Effector memory CD8-positive, alpha-beta T cell (primary cell): ENCODE data around the gene GID8.

Experiments used
- ATAC-seq: fragments of 150-1000 bp; cut with Tn5 transposase; replicated peaks from 2 replicates; pipeline ENCODE4 v1.10.0; 2021; ENCODE audit warnings: mild to moderate bottlenecking, moderate library complexity
- DNase-seq, 3 experiments: peaks; one replicate each; pipeline ENCODE4 v3.0.0; 2021
- H3K27ac Mint-ChIP-seq, 2 donors: one replicate each; pipeline ENCODE4 v1.8.0; 2022; ENCODE audit warnings: mild to moderate bottlenecking in 2 of 2, mixed read lengths in 2 of 2, moderate library complexity in 2 of 2
- H3K27me3 Mint-ChIP-seq, 2 donors: one replicate each; pipeline ENCODE4 v1.8.0; 2022; ENCODE audit warnings: mixed read lengths in 2 of 2
- H3K36me3 Mint-ChIP-seq: one replicate; pipeline ENCODE4 v1.8.0; 2022; ENCODE audit warnings: mild to moderate bottlenecking, moderate library complexity, mixed read lengths; ENCODE audit not compliant: insufficient read depth
- H3K4me1 Mint-ChIP-seq, 2 donors: one replicate each; pipeline ENCODE4 v1.8.0; 2022; ENCODE audit warnings: low read depth in 2 of 2, mixed read lengths in 2 of 2
- H3K4me3 Mint-ChIP-seq, 2 donors: one replicate each; pipeline ENCODE4 v1.8.0; 2022; ENCODE audit warnings: mild to moderate bottlenecking in 2 of 2, mixed read lengths in 2 of 2, moderate library complexity in 2 of 2
- H3K9me3 Mint-ChIP-seq, 2 donors: one replicate each; pipeline ENCODE4 v1.8.0; 2022; ENCODE audit warnings: mixed read lengths in 2 of 2

GID8 gene

GRCh38 chr20:62962891-62963613 is 25.1 kb downstream of the GID8 start:
- H3K27me3 Mint-ChIP-seq, result no peaks in the 10 kb centered on the region
- peaks cover 3% of the 10 kb centered on the region for H3K36me3 Mint-ChIP-seq
- no peak overlapping the region for H3K27ac Mint-ChIP-seq
- DNase-seq, result no peak
- peaks cover 0 to 2% of the 10 kb centered on the region in 2 donors for H3K4me1 Mint-ChIP-seq
- ATAC-seq, result no peak
- H3K4me3 Mint-ChIP-seq, result no peak overlapping the region
- H3K9me3 Mint-ChIP-seq, result no peaks in the 10 kb centered on the region

- DNase-seq (no peak), ATAC-seq (no peak)
- Mint-ChIP-seq H3K36me3 (peaks cover 3% of the 10 kb centered on the region), H3K4me3 (no peak overlapping the region), H3K4me1 (peaks cover 0 to 2% of the 10 kb centered on the region in 2 donors), H3K27ac (no peak overlapping the region), H3K9me3 (no peaks in the 10 kb centered on the region), H3K27me3 (no peaks in the 10 kb centered on the region)
Observed at GRCh38 chr20:62963614-62964397, 25.9 kb downstream of the GID8 start.

GRCh38 chr20:62964700-62965099 is 26.8 kb downstream of the GID8 start:
- Mint-ChIP-seq H3K9me3 (no peaks in the 10 kb centered on the region), H3K36me3 (peaks cover 3% of the 10 kb centered on the region), H3K4me3 (no peak overlapping the region), H3K4me1 (peaks cover 0 to 2% of the 10 kb centered on the region in 2 donors), H3K27ac (no peak overlapping the region), H3K27me3 (no peaks in the 10 kb centered on the region)
- ATAC-seq, result no peak
- no peak for DNase-seq

- no peaks in the 10 kb centered on the region for H3K4me1 Mint-ChIP-seq
- H3K36me3 Mint-ChIP-seq, result peaks cover 3% of the 10 kb centered on the region
- no peak overlapping the region for H3K27ac Mint-ChIP-seq
- ATAC-seq (no peak), DNase-seq (no peak)
- no peak overlapping the region for H3K4me3 Mint-ChIP-seq
- no peaks in the 10 kb centered on the region for H3K27me3 Mint-ChIP-seq
- H3K9me3 Mint-ChIP-seq, result no peaks in the 10 kb centered on the region
Observed at GRCh38 chr20:62965363-62965771, 27.4 kb downstream of the GID8 start.

GRCh38 chr20:62966212-62967148 is 28.5 kb downstream of the GID8 start:
- no peak overlapping the region for H3K4me3 Mint-ChIP-seq
- H3K27ac Mint-ChIP-seq, result no peak overlapping the region
- H3K27me3 Mint-ChIP-seq, result peaks cover 5 to 7% of the 10 kb centered on the region in 2 donors
- peaks cover under 1% of the 10 kb centered on the region for H3K36me3 Mint-ChIP-seq
- no peaks in the 10 kb centered on the region for H3K9me3 Mint-ChIP-seq
- ATAC-seq (no peak), DNase-seq (no peak)
- H3K4me1 Mint-ChIP-seq, result peaks cover under 1 to 3% of the 10 kb centered on the region in 2 donors

GRCh38 chr20:62967149-62967501 is 29.2 kb downstream of the GID8 start:
- H3K4me1 Mint-ChIP-seq, result peaks cover 6 to 9% of the 10 kb centered on the region in 2 donors
- H3K4me3 Mint-ChIP-seq, result no peak overlapping the region
- peaks cover 11 to 13% of the 10 kb centered on the region in 2 donors for H3K27me3 Mint-ChIP-seq
- H3K36me3 Mint-ChIP-seq, result no peaks in the 10 kb centered on the region
- ATAC-seq (no peak), DNase-seq (no peak)
- H3K9me3 Mint-ChIP-seq, result no peaks in the 10 kb centered on the region
- H3K27ac Mint-ChIP-seq, result no peak overlapping the region

- DNase-seq (no peak), ATAC-seq (no peak)
- Mint-ChIP-seq H3K27me3 (peaks cover 17 to 20% of the 10 kb centered on the region in 2 donors), H3K9me3 (no peaks in the 10 kb centered on the region), H3K36me3 (no peaks in the 10 kb centered on the region), H3K27ac (no peak overlapping the region), H3K4me1 (peaks cover 9 to 14% of the 10 kb centered on the region in 2 donors), H3K4me3 (no peak overlapping the region)
Observed at GRCh38 chr20:62967628-62968351, 29.8 kb downstream of the GID8 start.

- DNase-seq (no peak), ATAC-seq (no peak)
- peaks cover 9 to 14% of the 10 kb centered on the region in 2 donors for H3K4me1 Mint-ChIP-seq
- no peaks in the 10 kb centered on the region for H3K36me3 Mint-ChIP-seq
- no peak overlapping the region for H3K27ac Mint-ChIP-seq
- peaks cover 20 to 26% of the 10 kb centered on the region in 2 donors for H3K27me3 Mint-ChIP-seq
- H3K9me3 Mint-ChIP-seq, result no peaks in the 10 kb centered on the region
- no peak overlapping the region for H3K4me3 Mint-ChIP-seq
Observed at GRCh38 chr20:62968378-62969178, 30.6 kb downstream of the GID8 start.

- H3K36me3 Mint-ChIP-seq, result no peaks in the 10 kb centered on the region
- no peak for ATAC-seq
- H3K27me3 Mint-ChIP-seq, result peaks cover 27 to 33% of the 10 kb centered on the region in 2 donors
- H3K4me3 Mint-ChIP-seq, result no peak overlapping the region
- H3K9me3 Mint-ChIP-seq, result no peaks in the 10 kb centered on the region
- H3K27ac Mint-ChIP-seq, result no peak overlapping the region
- peaks cover 9 to 14% of the 10 kb centered on the region in 2 donors for H3K4me1 Mint-ChIP-seq
- no peak for DNase-seq
Observed at GRCh38 chr20:62969179-62969760, 31.3 kb downstream of the GID8 start.

GRCh38 chr20:62969939-62970306 is 32.0 kb downstream of the GID8 start:
- Mint-ChIP-seq H3K27me3 (peaks cover 33 to 39% of the 10 kb centered on the region in 2 donors), H3K4me1 (peaks cover 9 to 14% of the 10 kb centered on the region in 2 donors), H3K4me3 (no peak overlapping the region), H3K9me3 (no peaks in the 10 kb centered on the region), H3K36me3 (no peaks in the 10 kb centered on the region), H3K27ac (no peak overlapping the region)
- ATAC-seq (no peak), DNase-seq (no peak)

GRCh38 chr20:62970307-62971210 is 32.6 kb downstream of the GID8 start:
- DNase-seq (no peak), ATAC-seq (no peak)
- Mint-ChIP-seq H3K27me3 (peaks cover 35 to 40% of the 10 kb centered on the region in 2 donors), H3K27ac (no peak overlapping the region), H3K4me3 (no peak overlapping the region), H3K9me3 (no peaks in the 10 kb centered on the region), H3K36me3 (no peaks in the 10 kb centered on the region), H3K4me1 (peaks cover 9 to 14% of the 10 kb centered on the region in 2 donors)
